Measurements from ENCODE around the gene GNAQ. TPM values are rescaled to one million over a fixed set of nuclear protein-coding genes. Genes with fewer than 3 reads are reported as not detected.

The GNAQ gene
- total RNA-seq, 6 experiments from 2014 or later = 41.6 to 45.8 (median 44.3) TPM

DNA sequence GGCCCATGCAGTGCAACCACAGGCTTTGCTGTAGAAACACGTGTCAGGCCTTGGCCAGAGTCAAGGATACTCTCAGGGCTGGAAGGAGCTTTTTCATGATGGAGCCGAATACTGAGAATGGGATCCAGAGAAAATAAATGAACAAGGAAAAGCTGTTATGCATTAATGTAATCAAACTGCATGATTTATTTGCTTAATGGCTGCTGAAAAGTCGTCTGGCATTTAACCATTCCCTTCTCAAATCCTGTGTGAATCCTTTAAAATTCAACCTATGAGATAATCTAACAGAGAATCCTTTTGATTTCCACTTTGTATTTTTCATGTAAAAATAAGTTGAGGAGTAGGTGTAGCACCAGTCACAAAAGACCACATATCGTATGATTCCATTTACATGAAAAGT lies 359.4 kb downstream of the GNAQ start:
- H3K4me3 Mint-ChIP-seq = no peak overlapping the region
- TF ChIP-seq, protein P1, sequence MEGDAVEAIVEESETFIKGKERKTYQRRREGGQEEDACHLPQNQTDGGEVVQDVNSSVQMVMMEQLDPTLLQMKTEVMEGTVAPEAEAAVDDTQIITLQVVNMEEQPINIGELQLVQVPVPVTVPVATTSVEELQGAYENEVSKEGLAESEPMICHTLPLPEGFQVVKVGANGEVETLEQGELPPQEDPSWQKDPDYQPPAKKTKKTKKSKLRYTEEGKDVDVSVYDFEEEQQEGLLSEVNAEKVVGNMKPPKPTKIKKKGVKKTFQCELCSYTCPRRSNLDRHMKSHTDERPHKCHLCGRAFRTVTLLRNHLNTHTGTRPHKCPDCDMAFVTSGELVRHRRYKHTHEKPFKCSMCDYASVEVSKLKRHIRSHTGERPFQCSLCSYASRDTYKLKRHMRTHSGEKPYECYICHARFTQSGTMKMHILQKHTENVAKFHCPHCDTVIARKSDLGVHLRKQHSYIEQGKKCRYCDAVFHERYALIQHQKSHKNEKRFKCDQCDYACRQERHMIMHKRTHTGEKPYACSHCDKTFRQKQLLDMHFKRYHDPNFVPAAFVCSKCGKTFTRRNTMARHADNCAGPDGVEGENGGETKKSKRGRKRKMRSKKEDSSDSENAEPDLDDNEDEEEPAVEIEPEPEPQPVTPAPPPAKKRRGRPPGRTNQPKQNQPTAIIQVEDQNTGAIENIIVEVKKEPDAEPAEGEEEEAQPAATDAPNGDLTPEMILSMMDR (IDR thresholded peaks at IDR 0.05) = no peak
- H3K27me3 Mint-ChIP-seq (ENCODE audit: insufficient read depth) = no peaks in the 10 kb centered on the region; the same call in none of the 2 replicates
- no peak overlapping the region for H3K27ac Mint-ChIP-seq
- H3K9me3 Mint-ChIP-seq = no peaks in the 10 kb centered on the region
- no peaks in the 10 kb centered on the region for H3K4me1 Mint-ChIP-seq (ENCODE audit: low read depth)
- no peak for DNase-seq
- no peaks in the 10 kb centered on the region for H3K36me3 Mint-ChIP-seq (ENCODE audit: low read depth)

DNA sequence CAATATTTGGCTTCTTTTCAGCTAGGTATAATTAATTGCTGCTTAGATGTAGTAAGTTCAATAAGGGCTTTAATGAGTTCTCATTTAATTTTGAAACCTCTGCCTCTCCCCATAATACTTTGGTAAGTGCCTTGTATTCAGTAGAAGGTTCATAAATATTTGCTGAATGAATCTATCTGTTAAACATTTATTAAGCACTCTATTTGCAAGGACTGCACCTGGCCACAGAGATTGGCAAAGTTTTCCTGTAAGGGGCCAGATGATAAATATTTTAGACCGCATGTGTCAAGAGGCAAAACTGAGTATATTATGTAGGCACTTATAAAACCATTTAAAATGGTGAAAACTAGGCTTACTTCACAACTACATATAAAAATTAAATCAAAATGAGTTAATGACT lies 364.5 kb downstream of the GNAQ start:
- TF ChIP-seq, protein P1 (IDR thresholded peaks at IDR 0.05) = no peak
- Mint-ChIP-seq H3K4me3 (no peak overlapping the region), H3K9me3 (no peaks in the 10 kb centered on the region), H3K27ac (no peak overlapping the region), H3K4me1 (ENCODE audit: low read depth) (peaks cover 10% of the 10 kb centered on the region), H3K27me3 (ENCODE audit: insufficient read depth) (peaks cover 5% of the 10 kb centered on the region), H3K36me3 (ENCODE audit: low read depth) (no peaks in the 10 kb centered on the region)
- no peak for DNase-seq

Other genes with a start within 250 kb of the GNAQ start
- 10 to 100 TPM; 19.4 to 27.5 (median 23.6) TPM for gene CEP78, start 204.3 kb upstream of the GNAQ start, total RNA-seq (2021; fragmentation: NEBNext Ultra II Directional; extraction: Animal tissue kit (Norgen Biotek cat#: 25700))

All from HFFc6 (cell line).